HG03457 (cell line): ENCODE data around the gene COL2A1.

Experiments used
- ATAC-seq: cut with Tn5 transposase; IDR thresholded peaks from one replicate; pipeline ENCODE4 v1.9.1; 2021; ENCODE audit warnings: moderate number of reproducible peaks; ENCODE audit not compliant: unreplicated experiment

Gene COL2A1

GRCh38 chr12:47949441-47950341, 54.6 kb downstream of the COL2A1 start:
- no peak for ATAC-seq

GRCh38 chr12:47947341-47947740, 56.9 kb downstream of the COL2A1 start:
- ATAC-seq = no peak

- ATAC-seq = no peak
Measured at GRCh38 chr12:47946413-47947323, 57.6 kb downstream of the COL2A1 start.

- ATAC-seq = no peak
Measured at GRCh38 chr12:47945341-47945728, 58.9 kb downstream of the COL2A1 start.

GRCh38 chr12:47944685-47945340, 59.5 kb downstream of the COL2A1 start:
- ATAC-seq = no peak

- no peak for ATAC-seq
Measured at GRCh38 chr12:47943623-47944340, 60.5 kb downstream of the COL2A1 start.

GRCh38 chr12:47942614-47943225, 61.6 kb downstream of the COL2A1 start:
- no peak for ATAC-seq

- ATAC-seq = no peak
Measured at GRCh38 chr12:47941871-47942613, 62.2 kb downstream of the COL2A1 start.

- no peak for ATAC-seq
Measured at GRCh38 chr12:47941475-47941780, 62.8 kb downstream of the COL2A1 start.

GRCh38 chr12:47940773-47941474, 63.4 kb downstream of the COL2A1 start:
- ATAC-seq = no peak

- no peak for ATAC-seq
Measured at GRCh38 chr12:47939009-47939601, 65.2 kb downstream of the COL2A1 start.

GRCh38 chr12:47938594-47938993, 65.7 kb downstream of the COL2A1 start:
- ATAC-seq = no peak

- no peak for ATAC-seq
Measured at GRCh38 chr12:47938093-47938492, 66.2 kb downstream of the COL2A1 start.

- ATAC-seq = no peak
Measured at GRCh38 chr12:47935184-47935583, 69.1 kb downstream of the COL2A1 start.

- no peak for ATAC-seq
Measured at GRCh38 chr12:47931187-47931586, 73.1 kb downstream of the COL2A1 start.

GRCh38 chr12:47930634-47931033, 73.6 kb downstream of the COL2A1 start:
- ATAC-seq = no peak

- no peak for ATAC-seq
Measured at GRCh38 chr12:47927346-47927745, 76.9 kb downstream of the COL2A1 start.
